GM12891 (cell line): ENCODE measurements around the gene MX2.

Experiments used
- PAX5 ChIP-seq: IDR thresholded peaks from 2 replicates; pipeline ENCODE4 v1.6.1; 2011; ENCODE audit warnings: low read length, moderate library complexity, mild to moderate bottlenecking; ENCODE audit not compliant: insufficient read depth, severe bottlenecking
- POLR2A ChIP-seq: IDR thresholded peaks from 2 replicates; pipeline ENCODE4 v1.6.1; 2011; ENCODE audit warnings: low read depth, low read length, control low read depth
- POLR2AphosphoS5 ChIP-seq: IDR thresholded peaks from 2 replicates; pipeline ENCODE4 v1.6.1; 2011; ENCODE audit warnings: low read depth, low read length, control low read depth
- POU2F2 ChIP-seq: IDR thresholded peaks from 2 replicates; pipeline ENCODE4 v1.6.1; 2011; ENCODE audit warnings: low read depth, mild to moderate bottlenecking, control low read depth, low read length, moderate library complexity
- SPI1 ChIP-seq: IDR thresholded peaks from 2 replicates; pipeline ENCODE4 v1.6.1; 2011; ENCODE audit warnings: low read depth, low read length, control low read depth
- TAF1 ChIP-seq: IDR thresholded peaks from 2 replicates; pipeline ENCODE4 v1.6.1; 2011; ENCODE audit warnings: low read depth, low read length, control low read depth

GRCh38 chr21:41350436-41351155, 11.2 kb upstream of the MX2 start:
- TF ChIP-seq POLR2A = no peak
- no peak for TF ChIP-seq TAF1
- TF ChIP-seq SPI1 = no peak
- TF ChIP-seq PAX5 = no peak
- no peak for TF ChIP-seq POLR2AphosphoS5
- no peak for TF ChIP-seq POU2F2
